Measurements from ENCODE around the gene CFAP45.

GRCh38 chr1:159925719-159926078 is 25.7 kb upstream of the CFAP45 start:
- TF ChIP-seq CTCF (conservative IDR thresholded peaks at IDR 0.05) (no peak), EZH2 (IDR thresholded peaks at IDR 0.05; ENCODE audit: low read depth) (no peak)
